Measurements from ENCODE around the gene BAHCC1.

Gene BAHCC1

DNA sequence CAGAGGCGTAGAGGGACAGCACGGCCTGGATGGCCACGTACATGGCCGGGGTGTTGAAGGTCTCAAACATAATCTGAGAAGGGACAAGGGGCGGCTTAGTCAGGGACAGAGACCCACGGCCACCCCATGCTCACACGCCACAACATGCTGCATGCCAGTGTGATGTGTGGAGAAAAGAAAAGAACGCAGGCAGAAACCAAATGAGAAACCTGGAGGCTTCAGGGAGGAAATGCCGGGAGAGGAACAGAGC lies 116.2 kb downstream of the BAHCC1 start:
- Histone ChIP-seq H3K9ac (peak overlapping the region; percentile 63; the same call in 1 of the 2 replicates), H3K4me3 (IDR thresholded peaks at IDR 0.05; ENCODE audit: insufficient read depth, low read depth, low read length) (no peak overlapping the region), H3K4me2 (peak overlapping the region; percentile 99), H3K4me1 (ENCODE audit: low read depth, poor library complexity, severe bottlenecking) (peaks cover 26% of the 10 kb centered on the region), H3K27me3 (ENCODE audit: insufficient read depth, low read depth) (peaks cover 4% of the 10 kb centered on the region; the same call in 1 of the 2 replicates), H3K36me3 (ENCODE audit: insufficient read depth) (peaks cover 20% of the 10 kb centered on the region; the same call in 1 of the 2 replicates), H3K79me2 (ENCODE audit: insufficient read depth, low read depth) (peaks cover 24% of the 10 kb centered on the region), H4K20me1 (ENCODE audit: insufficient read depth) (peaks cover 30% of the 10 kb centered on the region; the same call in 1 of the 2 replicates), H2AFZ (ENCODE audit: low read depth) (no peak overlapping the region), H3K27ac (peak overlapping the region; percentile 39; the same call in 1 of the 2 replicates)
- TF ChIP-seq, protein P1, sequence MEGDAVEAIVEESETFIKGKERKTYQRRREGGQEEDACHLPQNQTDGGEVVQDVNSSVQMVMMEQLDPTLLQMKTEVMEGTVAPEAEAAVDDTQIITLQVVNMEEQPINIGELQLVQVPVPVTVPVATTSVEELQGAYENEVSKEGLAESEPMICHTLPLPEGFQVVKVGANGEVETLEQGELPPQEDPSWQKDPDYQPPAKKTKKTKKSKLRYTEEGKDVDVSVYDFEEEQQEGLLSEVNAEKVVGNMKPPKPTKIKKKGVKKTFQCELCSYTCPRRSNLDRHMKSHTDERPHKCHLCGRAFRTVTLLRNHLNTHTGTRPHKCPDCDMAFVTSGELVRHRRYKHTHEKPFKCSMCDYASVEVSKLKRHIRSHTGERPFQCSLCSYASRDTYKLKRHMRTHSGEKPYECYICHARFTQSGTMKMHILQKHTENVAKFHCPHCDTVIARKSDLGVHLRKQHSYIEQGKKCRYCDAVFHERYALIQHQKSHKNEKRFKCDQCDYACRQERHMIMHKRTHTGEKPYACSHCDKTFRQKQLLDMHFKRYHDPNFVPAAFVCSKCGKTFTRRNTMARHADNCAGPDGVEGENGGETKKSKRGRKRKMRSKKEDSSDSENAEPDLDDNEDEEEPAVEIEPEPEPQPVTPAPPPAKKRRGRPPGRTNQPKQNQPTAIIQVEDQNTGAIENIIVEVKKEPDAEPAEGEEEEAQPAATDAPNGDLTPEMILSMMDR (conservative IDR thresholded peaks at IDR 0.05; ENCODE audit: low read depth, low read length), result no peak

DNA sequence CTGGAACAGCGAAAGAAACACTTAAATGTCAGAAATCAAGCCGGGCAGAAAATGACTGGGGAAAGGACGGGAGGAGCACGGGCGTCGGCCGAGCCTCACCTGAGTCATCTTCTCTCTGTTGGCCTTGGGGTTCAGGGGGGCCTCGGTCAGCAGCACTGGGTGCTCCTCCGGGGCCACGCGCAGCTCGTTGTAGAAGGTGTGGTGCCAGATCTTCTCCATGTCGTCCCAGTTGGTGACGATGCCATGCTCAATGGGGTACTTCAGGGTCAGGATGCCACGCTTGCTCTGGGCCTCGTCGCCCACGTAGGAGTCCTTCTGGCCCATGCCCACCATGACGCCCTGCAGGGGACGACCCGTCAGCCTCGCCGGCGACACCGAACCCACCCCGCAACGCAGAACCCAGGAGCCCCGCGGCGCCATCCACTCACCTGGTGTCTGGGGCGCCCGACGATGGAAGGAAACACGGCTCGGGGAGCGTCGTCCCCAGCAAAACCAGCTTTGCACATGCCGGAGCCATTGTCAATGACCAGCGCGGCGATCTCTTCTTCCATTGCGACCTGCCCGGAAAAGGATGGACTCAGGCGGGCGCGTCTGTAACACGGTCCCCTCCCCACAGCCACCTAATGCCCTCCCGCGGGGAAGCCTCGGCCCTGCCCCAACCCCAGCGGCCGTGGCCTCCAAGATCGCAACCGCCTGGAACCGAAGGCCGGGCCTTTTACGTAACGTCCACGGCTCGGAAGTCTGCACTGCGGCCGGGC lies 116.7 kb downstream of the BAHCC1 start:
- Histone ChIP-seq H3K27me3 (ENCODE audit: insufficient read depth, low read depth) (0 out of 2 replicates have a peak, but pooled peaks cover 2% of the 10 kb centered on the region), H3K4me3 (IDR thresholded peaks at IDR 0.05; ENCODE audit: insufficient read depth, low read depth, low read length) (no peak overlapping the region), H2AFZ (ENCODE audit: low read depth) (no peak overlapping the region), H3K36me3 (ENCODE audit: insufficient read depth) (peaks cover 20% of the 10 kb centered on the region; the same call in 1 of the 2 replicates), H4K20me1 (ENCODE audit: insufficient read depth) (peaks cover 30% of the 10 kb centered on the region; the same call in 1 of the 2 replicates), H3K4me2 (peak overlapping the region; percentile 99), H3K9ac (peak overlapping the region; percentile 63), H3K27ac (peak overlapping the region; percentile 39), H3K79me2 (ENCODE audit: insufficient read depth, low read depth) (peaks cover 24% of the 10 kb centered on the region), H3K4me1 (ENCODE audit: low read depth, poor library complexity, severe bottlenecking) (peaks cover 26% of the 10 kb centered on the region)
- TF ChIP-seq, protein P1 (conservative IDR thresholded peaks at IDR 0.05; ENCODE audit: low read depth, low read length), result no peak

DNA sequence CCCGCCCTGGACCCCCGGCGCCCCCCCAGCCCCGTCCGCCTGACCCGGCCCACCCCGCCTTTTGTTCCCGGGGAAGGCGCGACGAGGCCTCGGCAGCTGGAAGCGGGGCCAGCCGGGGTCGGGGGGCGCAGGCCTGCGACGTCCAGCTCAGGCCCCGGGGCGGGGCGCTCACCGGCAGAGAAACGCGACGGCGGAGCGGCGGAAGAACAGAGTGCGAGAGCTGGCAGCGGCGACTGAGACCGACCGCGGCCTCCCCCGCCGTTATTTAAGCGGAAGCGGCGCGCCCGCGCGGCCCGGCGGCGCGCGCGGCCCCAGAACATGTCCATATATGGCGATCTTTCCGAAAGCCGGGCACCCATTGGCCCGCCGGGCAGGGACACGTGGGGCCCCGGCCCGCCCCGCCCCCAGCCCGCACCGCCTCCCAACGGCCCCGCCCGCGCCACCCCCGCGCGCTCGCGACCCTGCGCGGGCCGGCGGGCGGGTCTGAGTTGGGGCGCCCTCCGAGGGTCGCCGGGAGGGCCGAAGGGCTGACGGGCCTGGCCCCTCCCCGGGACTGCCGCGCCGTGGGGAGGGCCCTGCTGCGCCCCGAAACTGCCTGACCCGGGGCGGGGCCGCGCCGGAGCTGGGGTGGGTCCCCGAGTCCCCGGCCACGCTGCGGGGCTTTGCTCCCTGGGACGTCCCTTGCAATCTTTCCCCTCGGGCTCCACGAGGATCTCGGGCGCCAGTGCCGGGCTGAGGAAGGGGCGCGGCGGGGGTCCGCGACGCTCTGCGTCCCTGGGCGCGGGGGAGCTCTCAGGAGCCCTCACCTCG lies 117.5 kb downstream of the BAHCC1 start, which contains the start of gene ACTG1:
ACTG1 (minus strand) TSS at position 238 of the 810 bp plus-strand sequence. CDS start 445 bp downstream, outside the sequence.
- Histone ChIP-seq H3K27me3 (ENCODE audit: insufficient read depth, low read depth) (0 out of 2 replicates have a peak, but pooled peaks cover 2% of the 10 kb centered on the region), H3K4me2 (peak within 1 kb of the TSS; percentile 99), H3K79me2 (ENCODE audit: insufficient read depth, low read depth) (peaks cover 24% of the 10 kb centered on the region), H3K4me1 (ENCODE audit: low read depth, poor library complexity, severe bottlenecking) (peaks cover 26% of the 10 kb centered on the region), H3K27ac (peak within 1 kb of the TSS; percentile 74), H2AFZ (ENCODE audit: low read depth) (peak within 1 kb of the TSS; percentile 82), H3K9ac (peak within 1 kb of the TSS; percentile 74), H4K20me1 (ENCODE audit: insufficient read depth) (peaks cover 30% of the 10 kb centered on the region; the same call in 1 of the 2 replicates), H3K36me3 (ENCODE audit: insufficient read depth) (peaks cover 20% of the 10 kb centered on the region; the same call in 1 of the 2 replicates), H3K4me3 (IDR thresholded peaks at IDR 0.05; ENCODE audit: insufficient read depth, low read depth, low read length) (peak within 1 kb of the TSS; percentile 34)
- TF ChIP-seq, protein P1 (conservative IDR thresholded peaks at IDR 0.05; ENCODE audit: low read depth, low read length), result no peak

- peak overlapping the region; percentile 34 for H3K4me3 ChIP-seq (IDR thresholded peaks at IDR 0.05; ENCODE audit: insufficient read depth, low read depth, low read length)
- H3K27ac ChIP-seq, result peak overlapping the region; percentile 74
- H3K9ac ChIP-seq, result peak overlapping the region; percentile 74; the same call in 1 of the 2 replicates
- H3K79me2 ChIP-seq (ENCODE audit: insufficient read depth, low read depth), result peaks cover 24% of the 10 kb centered on the region
- TF ChIP-seq, protein P1 (conservative IDR thresholded peaks at IDR 0.05; ENCODE audit: low read depth, low read length), result no peak
- 0 out of 2 replicates have a peak, but pooled peaks cover 2% of the 10 kb centered on the region for H3K27me3 ChIP-seq (ENCODE audit: insufficient read depth, low read depth)
- peak overlapping the region; percentile 61 for H3K4me2 ChIP-seq
- H3K36me3 ChIP-seq (ENCODE audit: insufficient read depth), result peaks cover 20% of the 10 kb centered on the region; the same call in 1 of the 2 replicates
- H2AFZ ChIP-seq (ENCODE audit: low read depth), result peak overlapping the region; percentile 82
- peaks cover 30% of the 10 kb centered on the region; the same call in 1 of the 2 replicates for H4K20me1 ChIP-seq (ENCODE audit: insufficient read depth)
- H3K4me1 ChIP-seq (ENCODE audit: low read depth, poor library complexity, severe bottlenecking), result peaks cover 26% of the 10 kb centered on the region
Measured at GRCh38 chr17:81513372-81513752, 118.1 kb downstream of the BAHCC1 start.
